Measurements from ENCODE around the gene ZCCHC7. TPM values are rescaled to one million over a fixed set of nuclear protein-coding genes. Genes with fewer than 3 reads are reported as not detected.

The ZCCHC7 gene
- total and polyA plus RNA-seq, 9 of the 15 experiments (the other 6 are each of a cell fraction or from before 2014, with no cell fraction given): 34.1 to 68.9 (median 48.8) TPM

DNA sequence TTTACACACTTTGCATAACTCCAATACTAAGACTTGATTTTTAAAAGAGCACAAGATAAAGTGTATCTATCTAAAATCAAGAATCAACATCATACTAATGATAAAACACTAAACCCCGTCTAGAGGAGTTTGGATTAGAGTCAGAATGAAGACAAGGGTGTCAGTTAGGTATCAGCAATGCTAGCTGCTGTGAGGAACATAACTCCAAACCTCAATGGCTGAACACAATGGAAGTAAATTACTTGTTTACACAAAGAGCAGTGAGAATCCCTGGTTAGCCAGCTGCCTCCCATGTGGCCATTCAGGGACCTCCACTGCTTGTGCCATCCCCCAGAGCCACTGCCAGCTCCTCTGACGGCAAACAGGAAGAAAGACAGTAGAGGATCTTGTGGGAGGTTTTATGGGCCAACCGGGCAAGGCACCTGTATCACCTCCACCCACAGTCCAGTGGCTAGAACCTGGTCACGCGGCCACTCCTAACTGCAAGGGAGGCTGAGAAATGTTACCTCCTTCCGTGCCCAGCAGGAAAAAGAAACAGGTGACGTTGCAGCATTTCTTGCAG is 278.2 kb downstream of the ZCCHC7 start:
- Histone ChIP-seq H3K9me1 (ENCODE audit: control insufficient read depth, insufficient read depth, low read length) (peaks cover 2% of the 10 kb centered on the region), H3K4me2 (ENCODE audit: insufficient read depth, low read length) (no peak overlapping the region), H3K27ac (ENCODE audit: extremely low read depth, low read depth, low read length) (no peak overlapping the region), H3K27me3 (ENCODE audit: control insufficient read depth in 2 of 2, insufficient read depth in 2 of 2, low read length in 2 of 2) (peaks cover 0 to 3% of the 10 kb centered on the region in 2 experiments; a peak in 2 of 5 replicates), H3K79me2 (ENCODE audit: control insufficient read depth, insufficient read depth, low read length) (no peaks in the 10 kb centered on the region), H3K4me1 (replicated peaks in 1 of 2; ENCODE audit: control insufficient read depth in 2 of 2, insufficient read depth in 2 of 2, low read length in 2 of 2) (peaks cover 4 to 11% of the 10 kb centered on the region in 2 experiments; a peak in 1 of 5 replicates), H3K9me3 (replicated peaks; ENCODE audit: control insufficient read depth, insufficient read depth, low read depth, low read length) (no peaks in the 10 kb centered on the region), H3K9ac (ENCODE audit: insufficient read depth in 1 of 2, low read depth in 2 of 2, low read length in 2 of 2) (no peak overlapping the region), H2AFZ (ENCODE audit: low read depth, low read length) (no peak overlapping the region), H3K4me3 (no peak overlapping the region), H4K20me1 (replicated peaks; ENCODE audit: control insufficient read depth, insufficient read depth, low read length) (no peaks in the 10 kb centered on the region), H3K36me3 (ENCODE audit: control insufficient read depth, insufficient read depth, low read length) (no peaks in the 10 kb centered on the region)
- intact Hi-C loops (cut with micrococcal nuclease): loop anchor here (10.0 kb wide), 1 partner anchor 274 kb away; the partner anchor contains the start of gene ZCCHC7
- DNase-seq (ENCODE audit: extremely low read depth in 1 of 4, low spot score in 3 of 4): no peak
- 22% methylated on average over 7 of the region's 7 CpGs for WGBS (ENCODE audit: insufficient coverage, low coverage, missing lambda C conversion rate)
- ChIA-PET CTCF (ENCODE audit: low intra/inter-chr PET ratio) (no interaction called here), POLR2A (interaction anchor here (0.5 kb wide), 2 partner anchors 23 to 1225 kb away, joined by 3 to 6 read pairs; no protein-coding TSS in a partner anchor)
- FAIRE-seq: no peak
- no TSS peak for BruUV-seq (replicated peaks)
- TF ChIP-seq, protein P1, sequence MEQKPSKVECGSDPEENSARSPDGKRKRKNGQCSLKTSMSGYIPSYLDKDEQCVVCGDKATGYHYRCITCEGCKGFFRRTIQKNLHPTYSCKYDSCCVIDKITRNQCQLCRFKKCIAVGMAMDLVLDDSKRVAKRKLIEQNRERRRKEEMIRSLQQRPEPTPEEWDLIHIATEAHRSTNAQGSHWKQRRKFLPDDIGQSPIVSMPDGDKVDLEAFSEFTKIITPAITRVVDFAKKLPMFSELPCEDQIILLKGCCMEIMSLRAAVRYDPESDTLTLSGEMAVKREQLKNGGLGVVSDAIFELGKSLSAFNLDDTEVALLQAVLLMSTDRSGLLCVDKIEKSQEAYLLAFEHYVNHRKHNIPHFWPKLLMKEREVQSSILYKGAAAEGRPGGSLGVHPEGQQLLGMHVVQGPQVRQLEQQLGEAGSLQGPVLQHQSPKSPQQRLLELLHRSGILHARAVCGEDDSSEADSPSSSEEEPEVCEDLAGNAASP (IDR thresholded peaks at IDR 0.05): no peak
- TF ChIP-seq, protein P2, sequence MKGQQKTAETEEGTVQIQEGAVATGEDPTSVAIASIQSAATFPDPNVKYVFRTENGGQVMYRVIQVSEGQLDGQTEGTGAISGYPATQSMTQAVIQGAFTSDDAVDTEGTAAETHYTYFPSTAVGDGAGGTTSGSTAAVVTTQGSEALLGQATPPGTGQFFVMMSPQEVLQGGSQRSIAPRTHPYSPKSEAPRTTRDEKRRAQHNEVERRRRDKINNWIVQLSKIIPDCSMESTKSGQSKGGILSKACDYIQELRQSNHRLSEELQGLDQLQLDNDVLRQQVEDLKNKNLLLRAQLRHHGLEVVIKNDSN (CRISPR knock-in tag; IDR thresholded peaks at IDR 0.05): no peak
- no peak for TF ChIP-seq NEUROD1 (IDR thresholded peaks at IDR 0.05; ENCODE audit: borderline replicate concordance, low read depth, low read length, partially characterized antibody)
- TF ChIP-seq PHB2 (IDR thresholded peaks at IDR 0.05; ENCODE audit: low read depth): no peak
- TF ChIP-seq ZNF12 (CRISPR knock-in tag; IDR thresholded peaks at IDR 0.05): peak; percentile 95
- no peak for TF ChIP-seq RCOR1 (IDR thresholded peaks at IDR 0.05; ENCODE audit: borderline replicate concordance in 1 of 2, low read depth in 2 of 2, low read length in 2 of 2)
- no peak for TF ChIP-seq LCOR (CRISPR knock-in tag; IDR thresholded peaks at IDR 0.05)
- TF ChIP-seq, protein P3, sequence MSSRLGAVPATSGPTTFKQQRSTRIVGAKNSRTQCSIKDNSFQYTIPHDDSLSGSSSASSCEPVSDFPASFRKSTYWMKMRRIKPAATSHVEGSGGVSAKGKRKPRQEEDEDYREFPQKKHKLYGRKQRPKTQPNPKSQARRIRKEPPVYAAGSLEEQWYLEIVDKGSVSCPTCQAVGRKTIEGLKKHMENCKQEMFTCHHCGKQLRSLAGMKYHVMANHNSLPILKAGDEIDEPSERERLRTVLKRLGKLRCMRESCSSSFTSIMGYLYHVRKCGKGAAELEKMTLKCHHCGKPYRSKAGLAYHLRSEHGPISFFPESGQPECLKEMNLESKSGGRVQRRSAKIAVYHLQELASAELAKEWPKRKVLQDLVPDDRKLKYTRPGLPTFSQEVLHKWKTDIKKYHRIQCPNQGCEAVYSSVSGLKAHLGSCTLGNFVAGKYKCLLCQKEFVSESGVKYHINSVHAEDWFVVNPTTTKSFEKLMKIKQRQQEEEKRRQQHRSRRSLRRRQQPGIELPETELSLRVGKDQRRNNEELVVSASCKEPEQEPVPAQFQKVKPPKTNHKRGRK (tag; IDR thresholded peaks at IDR 0.05): no peak
- in situ Hi-C loops (cut with MboI): no loop called here
- no peak for ATAC-seq
